Adipocyte (in vitro differentiated cells): ENCODE results near the gene ASTN1.
A peak's percentile ranks its signal among the peaks of the same experiment; 100 is the strongest.

Experiments used
- DNase-seq: peaks from one replicate; pipeline ENCODE4 v3.0.0-alpha.2; 2015; ENCODE audit warnings: low read depth
- H3K27me3 ChIP-seq: replicated peaks from 2 replicates; pipeline ENCODE4 v1.7.0; 2013; ENCODE audit warnings: mild to moderate bottlenecking, low read length, moderate library complexity; ENCODE audit not compliant: control insufficient read depth, insufficient read depth
- H3K36me3 ChIP-seq: 2 replicates; pipeline ENCODE4 v1.7.0; 2013; ENCODE audit warnings: low read length, mild to moderate bottlenecking, moderate library complexity; ENCODE audit not compliant: control insufficient read depth, insufficient read depth, severe bottlenecking
- H3K4me1 ChIP-seq: 2 replicates; pipeline ENCODE4 v1.7.0; 2013; ENCODE audit warnings: mild to moderate bottlenecking, low read length, moderate library complexity; ENCODE audit not compliant: control insufficient read depth, insufficient read depth
- H3K4me3 ChIP-seq: 2 replicates; pipeline ENCODE4 v1.7.0; 2013; ENCODE audit warnings: mild to moderate bottlenecking, low read length, moderate library complexity
- H3K9ac ChIP-seq: 2 replicates; pipeline ENCODE4 v1.7.0; 2013; ENCODE audit warnings: mild to moderate bottlenecking, low read length, moderate library complexity
- H3K9me3 ChIP-seq: 2 replicates; pipeline ENCODE4 v1.7.0; 2013; ENCODE audit warnings: mild to moderate bottlenecking, low read length, moderate library complexity; ENCODE audit not compliant: control insufficient read depth

ASTN1 gene

DNA sequence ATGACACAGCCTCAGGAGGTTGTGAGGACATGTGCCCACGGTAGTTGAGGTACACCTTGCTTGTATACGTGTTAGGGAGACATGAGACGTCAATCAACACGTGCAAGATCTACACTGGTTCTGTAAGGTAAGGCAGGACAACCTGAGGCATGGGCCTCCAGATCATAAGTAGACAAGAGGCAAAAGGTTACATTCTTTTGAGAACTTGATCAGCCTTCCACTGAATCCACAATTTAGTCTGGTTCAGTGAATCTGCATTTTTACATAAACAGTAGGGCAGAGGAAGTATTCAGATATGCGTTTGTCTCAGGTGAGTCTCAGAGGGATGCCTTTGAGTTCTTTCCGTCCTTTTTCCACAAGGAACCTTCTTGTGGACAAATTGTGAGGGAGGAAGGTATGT is 348.9 kb downstream of the ASTN1 start:
- Histone ChIP-seq H3K36me3 (no peaks in the 10 kb centered on the region), H3K9me3 (no peaks in the 10 kb centered on the region), H3K4me3 (no peak overlapping the region), H3K4me1 (peaks cover 24% of the 10 kb centered on the region), H3K27me3 (no peaks in the 10 kb centered on the region), H3K9ac (no peak overlapping the region)
- DNase-seq = no peak

DNA sequence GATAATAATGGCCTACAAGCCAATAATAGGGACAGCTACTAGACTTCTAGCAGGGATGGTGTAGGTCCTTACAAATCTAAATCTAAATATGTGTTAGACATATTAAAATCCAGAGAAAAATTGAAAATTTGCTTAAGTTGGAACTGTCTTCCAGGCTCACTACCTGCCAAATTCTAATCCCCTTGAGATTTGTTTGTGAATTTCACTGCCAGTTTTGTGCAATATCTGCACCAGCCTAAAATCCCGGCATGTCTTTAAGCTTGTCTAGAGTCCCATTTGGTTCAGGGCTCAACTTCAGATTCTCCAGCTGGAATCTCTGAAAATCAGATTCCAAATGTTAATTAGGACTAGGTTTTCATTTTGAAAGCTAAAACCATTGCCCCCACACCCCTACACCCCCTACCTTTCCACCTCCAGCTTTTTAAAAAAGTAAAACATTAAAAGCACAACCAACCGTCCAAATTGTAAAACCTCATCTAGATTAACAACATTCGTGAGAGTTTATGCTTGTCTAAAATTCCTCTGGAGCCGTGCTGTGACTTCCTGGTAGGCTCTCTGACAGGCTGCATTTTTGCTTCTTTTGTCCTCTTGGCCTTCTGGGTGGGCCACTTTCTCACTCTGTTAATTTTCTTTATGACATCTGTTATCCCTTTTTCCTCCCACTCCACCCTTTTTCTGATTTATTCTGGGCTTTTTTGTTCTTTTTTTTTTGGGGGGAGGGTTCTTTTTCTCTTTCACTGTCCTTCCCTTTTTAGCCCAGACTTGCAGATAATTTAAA is 352.8 kb downstream of the ASTN1 start:
- DNase-seq = no peak
- Histone ChIP-seq H3K27me3 (no peaks in the 10 kb centered on the region), H3K36me3 (no peaks in the 10 kb centered on the region), H3K4me3 (no peak overlapping the region), H3K9me3 (no peaks in the 10 kb centered on the region), H3K9ac (peak overlapping the region; percentile 5), H3K4me1 (peaks cover 14% of the 10 kb centered on the region)

DNA sequence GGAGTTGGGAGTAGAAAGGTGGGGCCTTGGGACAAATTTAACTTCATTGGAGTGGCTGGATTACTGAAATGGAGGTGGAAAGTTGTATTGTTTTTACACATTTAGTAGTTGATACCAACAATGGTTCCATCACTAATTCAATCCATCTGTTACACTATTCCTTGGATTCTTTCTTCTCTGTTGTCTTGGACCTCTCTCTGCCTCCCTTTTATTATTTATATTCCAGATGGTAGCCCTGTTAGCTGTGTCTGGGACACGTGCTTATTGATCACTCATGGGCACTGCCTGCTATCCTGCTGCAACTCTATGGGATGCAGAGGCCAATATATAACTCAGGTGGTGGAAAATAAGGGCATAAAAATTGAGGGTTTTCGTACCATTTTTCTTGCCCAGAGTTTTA is 355.2 kb downstream of the ASTN1 start:
- no peaks in the 10 kb centered on the region for H3K27me3 ChIP-seq
- H3K36me3 ChIP-seq = no peaks in the 10 kb centered on the region
- peaks cover 14% of the 10 kb centered on the region for H3K4me1 ChIP-seq
- H3K4me3 ChIP-seq = no peak overlapping the region
- no peak overlapping the region for H3K9ac ChIP-seq
- no peak for DNase-seq
- no peaks in the 10 kb centered on the region for H3K9me3 ChIP-seq
